ENCODE data around the gene PARD3.

- no peak for TF ChIP-seq POLR2AphosphoS5 (IDR thresholded peaks at IDR 0.05)
- TF ChIP-seq POLR2A (IDR thresholded peaks at IDR 0.05): no peak
Measured at GRCh38 chr10:34078017-34078744, 736.9 kb downstream of the PARD3 start.
